SK-N-SH (cell line): Measurements from ENCODE around the gene LCN15. TPM values are rescaled to one million over a fixed set of nuclear protein-coding genes. Genes with fewer than 3 reads are reported as not detected.

Experiments used
- CTCF ChIA-PET: fragments of 300-600, 350-600 bp; formaldehyde crosslinking; extraction: SDS; loops from one replicate; lab custom pipeline; 2021; lab: Yijun Ruan, JAX
- POLR2A ChIA-PET: fragments of 350-600 bp; sonication (Branson Sonifier 250); formaldehyde crosslinking; extraction: SDS; loops from one replicate; lab custom pipeline; 2020; ENCODE audit warnings: antibody characterized with exemption, inconsistent platforms; lab: Yijun Ruan, JAX
- DNase-seq: peaks from one replicate; pipeline ENCODE4 v3.0.0; 2012
- H2AFZ ChIP-seq: fragments of 200-600 bp; sonication (generic); 2 replicates; pipeline ENCODE4 v1.8.1; 2016; ENCODE audit warnings: antibody characterized with exemption, mild to moderate bottlenecking, low read depth
- H3F3A ChIP-seq: fragments of 200-600 bp; sonication (generic); replicated peaks from 2 replicates; pipeline ENCODE3; 2016; ENCODE audit warnings: antibody characterized with exemption, mild to moderate bottlenecking; ENCODE audit not compliant: insufficient read depth
- H3K27ac ChIP-seq, 2 experiments: fragments of 200-500 bp in 1 of 2; fragments of 200-600 bp in 1 of 2; sonication (Bioruptor generic) in 1 of 2; sonication (generic), shearing (Covaris generic) in 1 of 2; 2 replicates each; pipeline versions ENCODE4 v1.5.1 to v1.6.1; 2014 to 2016; ENCODE audit warnings: low read depth in 2 of 2, inconsistent platforms in 1 of 2, low read length in 1 of 2, mild to moderate bottlenecking in 1 of 2, mixed read lengths in 1 of 2
- H3K27me3 ChIP-seq: fragments of 200-600 bp; sonication (generic), shearing (Covaris generic); 2 replicates; pipeline ENCODE4 v1.6.1; 2016; ENCODE audit warnings: mixed run types; ENCODE audit not compliant: insufficient read depth
- H3K36me3 ChIP-seq, 2 experiments: fragments of 200-500 bp in 1 of 2; fragments of 200-600 bp in 1 of 2; sonication (Bioruptor generic) in 1 of 2; sonication (generic) in 1 of 2; replicated peaks in 1 of 2; 2 replicates each; pipeline versions ENCODE3 to v1.5.1; 2014 to 2016; ENCODE audit warnings: low read length in 1 of 2, mild to moderate bottlenecking in 1 of 2; ENCODE audit not compliant: insufficient read depth in 2 of 2, control insufficient read depth in 1 of 2
- H3K4me1 ChIP-seq, 2 experiments: fragments of 200-500 bp in 1 of 2; fragments of 200-600 bp in 1 of 2; sonication (Bioruptor generic) in 1 of 2; sonication (generic), shearing (Covaris generic) in 1 of 2; 2 replicates each; pipeline versions ENCODE4 v1.5.1 to v1.6.1; 2014 to 2016; ENCODE audit warnings: low read depth in 1 of 2, low read length in 1 of 2, mixed run types in 1 of 2; ENCODE audit not compliant: insufficient read depth in 2 of 2, control insufficient read depth in 1 of 2
- H3K4me2 ChIP-seq: fragments of 200-600 bp; sonication (generic), shearing (Covaris generic); 2 replicates; pipeline ENCODE4 v1.6.1; 2017; ENCODE audit warnings: mixed run types
- H3K4me3 ChIP-seq, 2 experiments: fragments of 200-500 bp in 1 of 2; fragments of 200-600 bp in 1 of 2; sonication (Bioruptor generic) in 1 of 2; sonication (generic), shearing (Covaris generic) in 1 of 2; 2 replicates each; pipeline versions ENCODE4 v1.5.1 to v1.8.1; 2014 to 2016; ENCODE audit warnings: low read depth in 2 of 2, inconsistent platforms in 1 of 2, low read length in 1 of 2, mild to moderate bottlenecking in 1 of 2, mixed read lengths in 1 of 2, moderate library complexity in 1 of 2
- H3K79me2 ChIP-seq: fragments of 200-600 bp; sonication (generic); 2 replicates; pipeline ENCODE4 v1.8.1; 2017; ENCODE audit warnings: mild to moderate bottlenecking; ENCODE audit not compliant: insufficient read depth
- H3K9ac ChIP-seq: fragments of 200-600 bp; sonication (generic); 2 replicates; pipeline ENCODE4 v1.6.1; 2017; ENCODE audit warnings: mixed run types
- H3K9me2 ChIP-seq: fragments of 200-600 bp; sonication (generic); 2 replicates; pipeline ENCODE4 v1.6.1; 2017; ENCODE audit warnings: mixed run types
- H3K9me3 ChIP-seq: fragments of 200-600 bp; sonication (generic); 2 replicates; pipeline ENCODE4 v1.6.1; 2017; ENCODE audit warnings: mixed run types, mild to moderate bottlenecking, moderate library complexity
- H4K20me1 ChIP-seq: fragments of 200-600 bp; sonication (generic); 2 replicates; pipeline ENCODE4 v1.6.1; 2017; ENCODE audit warnings: mild to moderate bottlenecking, mixed run types; ENCODE audit not compliant: insufficient read depth
- ELF1 ChIP-seq: IDR thresholded peaks from 2 replicates; pipeline ENCODE4 v1.4.0; 2012
- EP300 ChIP-seq, 2 experiments: IDR thresholded peaks; 2 replicates each; pipeline versions ENCODE4 v1.4.0 to v1.6.1; 2012; ENCODE audit warnings: borderline replicate concordance in 1 of 2, low read depth in 1 of 2, low read length in 1 of 2
- FOSL2 ChIP-seq: IDR thresholded peaks from 2 replicates; pipeline ENCODE4 v1.4.0; 2012; ENCODE audit warnings: low read depth, mild to moderate bottlenecking, moderate library complexity, borderline replicate concordance
- FOXM1 ChIP-seq: IDR thresholded peaks from 2 replicates; pipeline ENCODE4 v1.4.0; 2012; ENCODE audit warnings: low read depth, mild to moderate bottlenecking
- GATA2 ChIP-seq: sonication (generic); formaldehyde crosslinking; IDR thresholded peaks from 2 replicates; pipeline ENCODE4 v1.5.0; 2020; ENCODE audit warnings: mild to moderate bottlenecking, missing genetic modification reagents
- JUND ChIP-seq: IDR thresholded peaks from 2 replicates; pipeline ENCODE4 v1.4.0; 2012
- MEF2A ChIP-seq: IDR thresholded peaks from 2 replicates; pipeline ENCODE4 v1.4.0; 2012; ENCODE audit warnings: low read depth, borderline replicate concordance
- NFIC ChIP-seq: IDR thresholded peaks from 2 replicates; pipeline ENCODE4 v1.4.0; 2012; ENCODE audit warnings: borderline replicate concordance
- RCOR1 ChIP-seq: fragments of 150-350 bp; IDR thresholded peaks from 2 replicates; pipeline ENCODE4 v1.6.1; 2017; ENCODE audit warnings: antibody characterized with exemption, low read length
- RXRA ChIP-seq: IDR thresholded peaks from 2 replicates; pipeline ENCODE4 v1.4.0; 2012; ENCODE audit warnings: low read depth, mild to moderate bottlenecking, borderline replicate concordance
- TCF12 ChIP-seq: IDR thresholded peaks from 2 replicates; pipeline ENCODE4 v1.4.0; 2012
- YY1 ChIP-seq: IDR thresholded peaks from 2 replicates; pipeline ENCODE4 v1.4.0; 2012; ENCODE audit warnings: low read depth, mild to moderate bottlenecking
- WGBS: methylation state at CpG from one replicate; pipeline ENCODE4 v1.1.6; 2017; ENCODE audit warnings: low lambda C conversion rate; 5-methylcytosine and 5-hydroxymethylcytosine counted together
- polyA plus RNA-seq, 3 experiments: library from polyadenylated mRNA; depleted of rRNA; stranded (reverse); fragments of >200 nt; gene quantifications; 2 replicates each; pipeline ENCODE4 v1.2.3, GENCODE V29; 2012
- TF ChIP-seq, protein P1 (sequence below): fragments of 150-350 bp; IDR thresholded peaks from 2 replicates; pipeline ENCODE4 v1.6.1; 2017; ENCODE audit warnings: antibody characterized with exemption, low read length, low read depth, borderline replicate concordance
- TF ChIP-seq, protein P2 (sequence below): IDR thresholded peaks from 2 replicates; pipeline ENCODE4; 2012
- TF ChIP-seq, protein P3 (sequence below): IDR thresholded peaks from 2 replicates; pipeline ENCODE4 v1.4.0; 2012; ENCODE audit warnings: low read depth
- TF ChIP-seq, protein P4 (sequence below): fragments of 150-350 bp; IDR thresholded peaks from 2 replicates; pipeline ENCODE4 v1.6.1; 2016; ENCODE audit warnings: mild to moderate bottlenecking, low read depth, low read length

LCN15 gene
- polyA plus RNA-seq, 1 of the 3 experiments (the other 2 are of a cell fraction) = 0.08 TPM

DNA sequence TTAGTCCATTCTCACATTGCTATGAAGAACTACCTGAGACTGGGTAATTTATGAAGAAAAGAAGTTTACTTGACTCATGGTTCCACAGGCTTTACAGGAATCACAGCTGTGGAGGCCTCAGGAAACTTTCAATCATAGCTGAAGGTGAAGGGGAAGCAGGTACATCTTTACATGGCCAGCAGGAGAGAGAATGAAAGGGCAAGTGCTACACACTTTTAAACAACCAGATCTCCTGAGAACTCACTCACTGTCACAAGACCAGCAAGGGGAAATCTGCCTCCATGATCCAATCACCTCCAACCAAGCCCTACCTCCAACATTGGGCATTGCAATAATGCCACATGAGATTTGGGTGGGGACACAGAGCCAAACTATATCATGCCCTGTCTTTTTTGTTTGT is 12.5 kb downstream of the LCN15 start:
- no peak overlapping the region for H3K4me2 ChIP-seq
- no peaks in the 10 kb centered on the region for H3K9me3 ChIP-seq
- H3K36me3 ChIP-seq = no peaks in the 10 kb centered on the region
- no peak overlapping the region for H3K27ac ChIP-seq
- no peaks in the 10 kb centered on the region for H3K4me1 ChIP-seq
- no peaks in the 10 kb centered on the region for H3K9me2 ChIP-seq
- H3K27me3 ChIP-seq = no peaks in the 10 kb centered on the region
- ChIA-PET POLR2A (no interaction called here), CTCF (interaction anchor here (0.7 to 1.3 kb wide), 2 partner anchors 18 to 23 kb away, joined by 3 read pairs; no protein-coding TSS in a partner anchor)
- H3K79me2 ChIP-seq = no peaks in the 10 kb centered on the region
- H3K4me3 ChIP-seq = no peak overlapping the region
- DNase-seq = no peak
- H3F3A ChIP-seq = peaks cover 3% of the 10 kb centered on the region
- TF ChIP-seq JUND (no peak), GATA2 (CRISPR knock-in tag) (no peak), RCOR1 (no peak), FOSL2 (no peak), ELF1 (no peak), YY1 (no peak), EP300 (IDR thresholded peaks at IDR 0.05; ENCODE audit: borderline replicate concordance in 1 of 2, low read depth in 1 of 2, low read length in 1 of 2) (no peak)
- TF ChIP-seq, protein P1, sequence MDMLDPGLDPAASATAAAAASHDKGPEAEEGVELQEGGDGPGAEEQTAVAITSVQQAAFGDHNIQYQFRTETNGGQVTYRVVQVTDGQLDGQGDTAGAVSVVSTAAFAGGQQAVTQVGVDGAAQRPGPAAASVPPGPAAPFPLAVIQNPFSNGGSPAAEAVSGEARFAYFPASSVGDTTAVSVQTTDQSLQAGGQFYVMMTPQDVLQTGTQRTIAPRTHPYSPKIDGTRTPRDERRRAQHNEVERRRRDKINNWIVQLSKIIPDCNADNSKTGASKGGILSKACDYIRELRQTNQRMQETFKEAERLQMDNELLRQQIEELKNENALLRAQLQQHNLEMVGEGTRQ = no peak
- TF ChIP-seq, protein P2, sequence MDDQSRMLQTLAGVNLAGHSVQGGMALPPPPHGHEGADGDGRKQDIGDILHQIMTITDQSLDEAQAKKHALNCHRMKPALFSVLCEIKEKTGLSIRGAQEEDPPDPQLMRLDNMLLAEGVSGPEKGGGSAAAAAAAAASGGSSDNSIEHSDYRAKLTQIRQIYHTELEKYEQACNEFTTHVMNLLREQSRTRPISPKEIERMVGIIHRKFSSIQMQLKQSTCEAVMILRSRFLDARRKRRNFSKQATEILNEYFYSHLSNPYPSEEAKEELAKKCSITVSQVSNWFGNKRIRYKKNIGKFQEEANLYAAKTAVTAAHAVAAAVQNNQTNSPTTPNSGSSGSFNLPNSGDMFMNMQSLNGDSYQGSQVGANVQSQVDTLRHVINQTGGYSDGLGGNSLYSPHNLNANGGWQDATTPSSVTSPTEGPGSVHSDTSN = no peak
- TF ChIP-seq, protein P3, sequence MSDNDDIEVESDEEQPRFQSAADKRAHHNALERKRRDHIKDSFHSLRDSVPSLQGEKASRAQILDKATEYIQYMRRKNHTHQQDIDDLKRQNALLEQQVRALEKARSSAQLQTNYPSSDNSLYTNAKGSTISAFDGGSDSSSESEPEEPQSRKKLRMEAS = no peak
- no peak overlapping the region for H2AFZ ChIP-seq
- no peak overlapping the region for H3K9ac ChIP-seq
- no peaks in the 10 kb centered on the region for H4K20me1 ChIP-seq

DNA sequence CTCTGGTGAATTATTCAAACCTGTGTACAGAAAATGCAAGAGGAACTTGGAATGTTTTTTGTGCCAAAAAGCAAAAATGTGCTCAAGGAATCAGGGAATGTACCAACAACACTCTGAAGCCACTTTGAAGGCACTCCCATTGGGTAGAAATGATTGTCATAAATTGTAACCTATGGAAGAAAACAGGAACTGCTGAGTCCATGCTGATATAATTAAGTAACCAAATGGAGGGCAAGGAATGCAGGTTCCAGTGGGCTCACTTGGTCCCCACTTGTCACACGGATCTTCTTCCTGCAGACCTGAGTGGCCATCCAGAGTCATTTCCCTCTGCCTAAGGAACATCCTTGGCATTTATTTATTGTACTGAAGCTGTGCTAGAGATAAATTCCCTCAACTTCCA is 13.1 kb downstream of the LCN15 start:
- Histone ChIP-seq H3K9me2 (no peaks in the 10 kb centered on the region), H3K4me2 (no peak overlapping the region), H4K20me1 (no peaks in the 10 kb centered on the region), H3K4me1 (no peaks in the 10 kb centered on the region), H3K27me3 (no peaks in the 10 kb centered on the region), H3K79me2 (no peaks in the 10 kb centered on the region), H3K9ac (no peak overlapping the region), H2AFZ (no peak overlapping the region), H3K9me3 (no peaks in the 10 kb centered on the region), H3K4me3 (no peak overlapping the region), H3K27ac (no peak overlapping the region), H3K36me3 (no peaks in the 10 kb centered on the region), H3F3A (peaks cover 3% of the 10 kb centered on the region)
- no peak for DNase-seq
- 25% methylated on average over 1 of the region's 1 CpG for WGBS
- CTCF ChIA-PET = interaction anchor here (1.3 to 4.7 kb wide), 2 partner anchors 9 to 18 kb away, joined by 3 to 19 read pairs; no protein-coding TSS in a partner anchor
- POLR2A ChIA-PET = no interaction called here
- TF ChIP-seq TCF12 = no peak
- no peak for TF ChIP-seq FOXM1
- no peak for TF ChIP-seq MEF2A
- TF ChIP-seq NFIC = no peak
- no peak for TF ChIP-seq RXRA
- TF ChIP-seq, protein P4, sequence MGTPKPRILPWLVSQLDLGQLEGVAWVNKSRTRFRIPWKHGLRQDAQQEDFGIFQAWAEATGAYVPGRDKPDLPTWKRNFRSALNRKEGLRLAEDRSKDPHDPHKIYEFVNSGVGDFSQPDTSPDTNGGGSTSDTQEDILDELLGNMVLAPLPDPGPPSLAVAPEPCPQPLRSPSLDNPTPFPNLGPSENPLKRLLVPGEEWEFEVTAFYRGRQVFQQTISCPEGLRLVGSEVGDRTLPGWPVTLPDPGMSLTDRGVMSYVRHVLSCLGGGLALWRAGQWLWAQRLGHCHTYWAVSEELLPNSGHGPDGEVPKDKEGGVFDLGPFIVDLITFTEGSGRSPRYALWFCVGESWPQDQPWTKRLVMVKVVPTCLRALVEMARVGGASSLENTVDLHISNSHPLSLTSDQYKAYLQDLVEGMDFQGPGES = no peak
